Lower lobe of right lung (tissue), 2 donors: ENCODE measurements around the gene MYLK. TPM values are rescaled to one million over a fixed set of nuclear protein-coding genes. Genes with fewer than 3 reads are reported as not detected.

Source experiments
- ATAC-seq, 2 donors: fragments of 200-7000 bp; cut with Tn5 transposase; one replicate each; pipeline ENCODE4 v1.9.1; 2020 to 2022; ENCODE audit warnings: mild to moderate bottlenecking in 2 of 2, moderate library complexity in 2 of 2
- DNase-seq: peaks from one replicate; pipeline ENCODE4 v3.0.0-alpha.2; 2020
- H3K27ac ChIP-seq: fragments of 200-600 bp; one replicate; pipeline ENCODE4 v1.8.0; 2022
- H3K27me3 ChIP-seq: fragments of 200-600 bp; one replicate; pipeline ENCODE4 v1.8.0; 2022; ENCODE audit warnings: low read depth
- H3K36me3 ChIP-seq: fragments of 200-600 bp; one replicate; pipeline ENCODE4 v1.8.0; 2022; ENCODE audit warnings: mild to moderate bottlenecking
- H3K4me1 ChIP-seq: fragments of 200-600 bp; one replicate; pipeline ENCODE4 v1.8.0; 2022
- H3K4me3 ChIP-seq: fragments of 200-600 bp; one replicate; pipeline ENCODE4 v1.8.0; 2022; ENCODE audit warnings: mild to moderate bottlenecking
- H3K9me3 ChIP-seq: fragments of 200-600 bp; one replicate; pipeline ENCODE4 v1.8.0; 2022
- intact Hi-C: fragments of 100-400 bp; cut with DNase I; formaldehyde crosslinking; loops from one replicate; pipeline ENCODE4 v1.11.0; 2022
- total RNA-seq: library from RNA; stranded (reverse); fragmentation: NEBNext Ultra II Directional; extraction: Animal tissue kit (Norgen Biotek cat#: 25700); gene quantifications from one replicate; pipeline ENCODE4 v1.2.1, GENCODE V29; 2021
- TF ChIP-seq, protein P1 (sequence below): fragments of 200-600 bp; IDR thresholded peaks from one replicate; pipeline ENCODE4 v1.8.0; 2022; ENCODE audit warnings: antibody characterized with exemption, mild to moderate bottlenecking
- donor health status: DM: no; HTN: yes; CAD: no; lungs with severe emphysema.

The MYLK gene
- total RNA-seq, 1 donor from 2014 or later, result 156 TPM

DNA sequence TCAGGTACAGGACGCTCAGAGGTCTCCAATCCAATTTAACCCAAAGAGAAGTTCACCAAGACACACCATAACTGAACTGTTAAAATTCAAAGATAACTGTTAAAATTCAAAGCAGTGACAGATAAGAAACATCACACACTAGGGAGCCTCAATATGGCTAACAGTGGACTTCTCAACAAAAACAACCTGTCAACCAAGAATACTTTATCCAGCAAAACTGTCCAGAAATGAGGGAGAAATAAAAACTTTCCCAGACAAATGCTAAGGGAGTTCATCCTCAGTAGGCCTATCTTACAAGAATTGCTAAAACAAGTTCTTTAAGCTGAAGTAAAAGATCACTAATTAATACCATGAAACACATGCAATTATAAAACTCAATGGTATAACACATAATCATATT is 36.3 kb upstream of the MYLK start:
- Histone ChIP-seq H3K27me3 (no peaks in the 10 kb centered on the region), H3K4me1 (no peaks in the 10 kb centered on the region), H3K36me3 (peaks cover 5% of the 10 kb centered on the region), H3K4me3 (no peak overlapping the region), H3K9me3 (peaks cover 22% of the 10 kb centered on the region), H3K27ac (no peak overlapping the region)
- ATAC-seq, result no peak
- TF ChIP-seq, protein P1, sequence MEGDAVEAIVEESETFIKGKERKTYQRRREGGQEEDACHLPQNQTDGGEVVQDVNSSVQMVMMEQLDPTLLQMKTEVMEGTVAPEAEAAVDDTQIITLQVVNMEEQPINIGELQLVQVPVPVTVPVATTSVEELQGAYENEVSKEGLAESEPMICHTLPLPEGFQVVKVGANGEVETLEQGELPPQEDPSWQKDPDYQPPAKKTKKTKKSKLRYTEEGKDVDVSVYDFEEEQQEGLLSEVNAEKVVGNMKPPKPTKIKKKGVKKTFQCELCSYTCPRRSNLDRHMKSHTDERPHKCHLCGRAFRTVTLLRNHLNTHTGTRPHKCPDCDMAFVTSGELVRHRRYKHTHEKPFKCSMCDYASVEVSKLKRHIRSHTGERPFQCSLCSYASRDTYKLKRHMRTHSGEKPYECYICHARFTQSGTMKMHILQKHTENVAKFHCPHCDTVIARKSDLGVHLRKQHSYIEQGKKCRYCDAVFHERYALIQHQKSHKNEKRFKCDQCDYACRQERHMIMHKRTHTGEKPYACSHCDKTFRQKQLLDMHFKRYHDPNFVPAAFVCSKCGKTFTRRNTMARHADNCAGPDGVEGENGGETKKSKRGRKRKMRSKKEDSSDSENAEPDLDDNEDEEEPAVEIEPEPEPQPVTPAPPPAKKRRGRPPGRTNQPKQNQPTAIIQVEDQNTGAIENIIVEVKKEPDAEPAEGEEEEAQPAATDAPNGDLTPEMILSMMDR, result no peak
- intact Hi-C loops, result no loop called here
- DNase-seq, result no peak

DNA sequence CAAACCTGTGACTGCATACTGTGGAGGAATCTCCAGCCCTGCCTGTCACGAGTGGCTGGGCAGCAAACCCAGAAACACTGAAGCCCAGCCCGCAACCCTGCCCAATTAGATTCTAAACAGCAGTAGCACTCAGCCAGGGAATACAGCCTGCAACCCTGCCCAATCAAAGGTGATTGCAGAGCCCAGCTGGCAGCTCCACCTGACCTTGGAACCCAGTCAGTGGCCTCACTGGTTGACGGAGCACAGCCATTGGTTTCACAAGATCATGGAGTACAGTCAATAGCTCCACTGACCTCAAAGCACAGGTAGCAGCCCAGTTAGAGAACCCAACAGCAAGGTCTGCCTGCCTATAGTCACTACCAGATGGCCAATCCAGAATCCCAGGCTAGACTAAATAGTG is 35.2 kb upstream of the MYLK start:
- DNase-seq (no peak), ATAC-seq (no peak)
- Histone ChIP-seq H3K4me1 (no peaks in the 10 kb centered on the region), H3K36me3 (peaks cover 10% of the 10 kb centered on the region), H3K9me3 (peaks cover 22% of the 10 kb centered on the region), H3K27me3 (no peaks in the 10 kb centered on the region), H3K4me3 (no peak overlapping the region), H3K27ac (no peak overlapping the region)
- TF ChIP-seq, protein P1, result no peak
- intact Hi-C loops, result no loop called here

DNA sequence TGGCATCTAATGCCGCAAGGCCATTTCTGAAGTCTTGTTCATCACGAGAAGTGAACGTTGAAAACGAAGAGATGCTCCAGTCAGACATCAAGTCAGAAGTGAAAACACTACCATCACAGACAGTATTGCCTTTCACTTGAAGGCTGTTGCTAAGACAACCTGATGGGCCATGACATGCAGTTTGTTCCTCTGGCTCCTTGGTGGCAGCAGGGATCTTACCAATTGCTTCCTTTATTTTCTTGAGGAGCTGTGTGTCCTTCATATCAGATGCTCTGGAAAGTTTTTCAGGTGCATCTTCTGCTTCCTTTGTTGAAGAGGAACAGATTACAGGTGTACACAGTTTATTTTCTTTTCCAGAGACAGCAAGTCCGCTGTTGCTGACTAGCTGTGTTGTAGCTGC is 30.7 kb upstream of the MYLK start:
- Histone ChIP-seq H3K4me1 (no peaks in the 10 kb centered on the region), H3K27ac (no peak overlapping the region), H3K36me3 (peaks cover 10% of the 10 kb centered on the region), H3K4me3 (no peak overlapping the region), H3K9me3 (no peaks in the 10 kb centered on the region), H3K27me3 (no peaks in the 10 kb centered on the region)
- DNase-seq (no peak), ATAC-seq (no peak)
- intact Hi-C loops, result no loop called here
- TF ChIP-seq, protein P1, result no peak

DNA sequence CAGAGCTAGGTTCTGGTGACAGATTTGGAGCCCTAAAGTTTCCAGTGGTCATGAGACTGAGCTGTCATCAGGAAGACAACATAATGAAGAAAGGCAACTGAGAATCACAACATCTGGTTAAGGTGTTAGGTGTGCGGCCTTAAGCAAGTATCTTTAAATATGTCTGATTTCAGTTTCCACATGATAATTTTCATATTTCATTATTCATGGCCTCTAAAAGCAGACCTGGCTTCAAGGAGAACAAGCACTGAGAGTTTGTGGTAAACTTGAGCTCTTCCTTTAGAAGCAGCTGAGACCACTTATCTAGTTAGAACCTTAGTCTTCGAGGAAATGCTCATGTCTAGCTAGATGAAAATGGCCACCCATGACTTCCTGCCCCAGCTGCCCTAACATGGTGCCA is 25.7 kb upstream of the MYLK start:
- TF ChIP-seq, protein P1, result no peak
- intact Hi-C loops, result no loop called here
- Histone ChIP-seq H3K9me3 (no peaks in the 10 kb centered on the region), H3K36me3 (peaks cover 3% of the 10 kb centered on the region), H3K4me1 (no peaks in the 10 kb centered on the region), H3K27ac (no peak overlapping the region), H3K27me3 (no peaks in the 10 kb centered on the region), H3K4me3 (no peak overlapping the region)
- DNase-seq (no peak), ATAC-seq (no peak)

DNA sequence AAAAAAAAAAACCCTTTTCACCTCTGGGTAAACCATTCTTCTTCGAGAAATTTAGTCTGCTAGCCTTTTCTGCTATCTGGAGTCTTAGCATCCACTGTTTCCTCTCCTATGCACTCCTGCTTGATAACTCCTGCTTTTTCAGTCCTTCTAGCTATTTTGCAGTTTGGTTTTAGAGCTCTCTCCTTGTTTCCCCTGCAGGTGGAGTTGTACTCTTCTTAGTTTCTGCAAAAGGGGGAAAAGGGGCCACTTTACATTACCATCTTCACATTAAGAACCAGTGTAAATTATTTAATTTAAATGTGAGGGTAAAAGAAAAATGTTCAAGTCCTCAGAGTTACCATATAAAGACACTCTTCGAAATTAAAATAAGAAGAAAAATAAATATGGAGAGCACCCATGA is 23.6 kb upstream of the MYLK start:
- TF ChIP-seq, protein P1, result no peak
- H3K36me3 ChIP-seq, result no peaks in the 10 kb centered on the region
- no peak overlapping the region for H3K4me3 ChIP-seq
- ATAC-seq, result no peak
- intact Hi-C loops, result no loop called here
- no peak overlapping the region for H3K27ac ChIP-seq
- DNase-seq, result no peak
- no peaks in the 10 kb centered on the region for H3K4me1 ChIP-seq
- H3K27me3 ChIP-seq, result no peaks in the 10 kb centered on the region
- H3K9me3 ChIP-seq, result no peaks in the 10 kb centered on the region

DNA sequence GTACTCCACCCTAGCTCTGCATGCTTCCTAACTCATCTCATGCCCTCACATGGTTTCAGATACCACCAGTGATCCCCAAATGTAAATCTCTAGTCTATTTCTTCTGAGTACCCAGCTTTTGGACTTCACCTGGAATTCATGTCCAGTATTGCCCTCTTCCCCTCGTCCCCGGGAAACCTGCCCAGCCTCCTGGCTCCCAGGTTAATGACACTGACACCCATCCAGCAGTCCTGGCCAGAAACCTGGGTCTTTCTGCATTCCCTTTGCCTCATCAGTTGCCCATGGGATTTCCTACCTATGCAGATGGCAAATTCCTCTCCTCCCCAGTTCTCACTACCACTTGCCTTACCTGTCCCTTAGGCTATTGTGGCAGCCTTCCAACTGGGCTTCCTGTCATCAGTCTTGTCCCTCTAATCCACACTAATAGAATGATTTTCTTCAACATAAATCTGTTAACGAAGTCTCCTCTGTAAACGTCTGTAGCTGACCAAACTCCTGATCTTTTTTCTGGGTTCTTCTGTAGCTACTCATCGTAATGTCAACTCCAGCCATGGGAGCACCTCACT is 15.3 kb upstream of the MYLK start:
- ATAC-seq, result no peak
- no peak for DNase-seq
- no peaks in the 10 kb centered on the region for H3K4me1 ChIP-seq
- no peaks in the 10 kb centered on the region for H3K36me3 ChIP-seq
- TF ChIP-seq, protein P1, result no peak
- no peaks in the 10 kb centered on the region for H3K27me3 ChIP-seq
- no peak overlapping the region for H3K4me3 ChIP-seq
- no peaks in the 10 kb centered on the region for H3K9me3 ChIP-seq
- H3K27ac ChIP-seq, result no peak overlapping the region
- intact Hi-C loops, result no loop called here
